ENCODE results near the gene ATP23. TPM values are rescaled to one million over a fixed set of nuclear protein-coding genes. Genes with fewer than 3 reads are reported as not detected.

Gene ATP23
- total RNA-seq, 1 donor: 5.1 TPM

GRCh38 chr12:57989838-57990237, 48.5 kb downstream of the ATP23 start:
- H2AFZ ChIP-seq (ENCODE audit: low read length): no peak overlapping the region
- no peak for DNase-seq (ENCODE audit: insufficient read length, low spot score, missing footprints)
- H3K79me2 ChIP-seq (ENCODE audit: insufficient read depth, low read length): no peaks in the 10 kb centered on the region
- TF ChIP-seq CTCF (IDR thresholded peaks at IDR 0.05; ENCODE audit: extremely low read depth, low read depth, low read length): no peak
- no peak overlapping the region for H3K4me2 ChIP-seq (ENCODE audit: insufficient read depth, low read length)
- H3K4me1 ChIP-seq (ENCODE audit: insufficient read depth, low read length): no peaks in the 10 kb centered on the region
- H3K9me3 ChIP-seq (ENCODE audit: low read depth, low read length): no peaks in the 10 kb centered on the region
- H4K20me1 ChIP-seq (ENCODE audit: insufficient read depth, low read length): no peaks in the 10 kb centered on the region
- H3K4me3 ChIP-seq (ENCODE audit: insufficient read depth, low read length): no peak overlapping the region
- no peaks in the 10 kb centered on the region for H3K36me3 ChIP-seq (ENCODE audit: insufficient read depth, low read length)
- no peak overlapping the region for H3K27ac ChIP-seq (ENCODE audit: low read depth, low read length)
- no peaks in the 10 kb centered on the region for H3K27me3 ChIP-seq (ENCODE audit: insufficient read depth, low read length)

GRCh38 chr12:57990241-57990883, 49.0 kb downstream of the ATP23 start:
- Histone ChIP-seq H3K9me3 (ENCODE audit: low read depth, low read length) (no peaks in the 10 kb centered on the region), H3K27ac (ENCODE audit: low read depth, low read length) (no peak overlapping the region), H3K4me3 (ENCODE audit: insufficient read depth, low read length) (no peak overlapping the region), H3K36me3 (ENCODE audit: insufficient read depth, low read length) (no peaks in the 10 kb centered on the region), H3K27me3 (ENCODE audit: insufficient read depth, low read length) (no peaks in the 10 kb centered on the region), H3K4me2 (ENCODE audit: insufficient read depth, low read length) (no peak overlapping the region), H3K79me2 (ENCODE audit: insufficient read depth, low read length) (no peaks in the 10 kb centered on the region), H4K20me1 (ENCODE audit: insufficient read depth, low read length) (no peaks in the 10 kb centered on the region), H3K4me1 (ENCODE audit: insufficient read depth, low read length) (no peaks in the 10 kb centered on the region), H2AFZ (ENCODE audit: low read length) (no peak overlapping the region)
- DNase-seq (ENCODE audit: insufficient read length, low spot score, missing footprints): peak; percentile 29
- TF ChIP-seq CTCF (IDR thresholded peaks at IDR 0.05; ENCODE audit: extremely low read depth, low read depth, low read length): no peak

GRCh38 chr12:57992001-57992400, 50.6 kb downstream of the ATP23 start:
- H3K4me1 ChIP-seq (ENCODE audit: insufficient read depth, low read length): no peaks in the 10 kb centered on the region
- H3K27ac ChIP-seq (ENCODE audit: low read depth, low read length): no peak overlapping the region
- H3K79me2 ChIP-seq (ENCODE audit: insufficient read depth, low read length): no peaks in the 10 kb centered on the region
- peak; percentile 27 for DNase-seq (ENCODE audit: insufficient read length, low spot score, missing footprints)
- H3K4me2 ChIP-seq (ENCODE audit: insufficient read depth, low read length): no peak overlapping the region
- H3K27me3 ChIP-seq (ENCODE audit: insufficient read depth, low read length): no peaks in the 10 kb centered on the region
- no peaks in the 10 kb centered on the region for H3K36me3 ChIP-seq (ENCODE audit: insufficient read depth, low read length)
- no peak overlapping the region for H2AFZ ChIP-seq (ENCODE audit: low read length)
- H3K9me3 ChIP-seq (ENCODE audit: low read depth, low read length): peaks cover 1% of the 10 kb centered on the region
- no peak overlapping the region for H3K4me3 ChIP-seq (ENCODE audit: insufficient read depth, low read length)
- H4K20me1 ChIP-seq (ENCODE audit: insufficient read depth, low read length): no peaks in the 10 kb centered on the region
- TF ChIP-seq CTCF (IDR thresholded peaks at IDR 0.05; ENCODE audit: extremely low read depth, low read depth, low read length): no peak

- Histone ChIP-seq H3K36me3 (ENCODE audit: insufficient read depth, low read length) (no peaks in the 10 kb centered on the region), H3K79me2 (ENCODE audit: insufficient read depth, low read length) (no peaks in the 10 kb centered on the region), H3K27me3 (ENCODE audit: insufficient read depth, low read length) (no peaks in the 10 kb centered on the region), H3K4me2 (ENCODE audit: insufficient read depth, low read length) (no peak overlapping the region), H3K27ac (ENCODE audit: low read depth, low read length) (no peak overlapping the region), H2AFZ (ENCODE audit: low read length) (no peak overlapping the region), H3K4me1 (ENCODE audit: insufficient read depth, low read length) (no peaks in the 10 kb centered on the region), H3K4me3 (ENCODE audit: insufficient read depth, low read length) (no peak overlapping the region), H3K9me3 (ENCODE audit: low read depth, low read length) (peaks cover 2% of the 10 kb centered on the region), H4K20me1 (ENCODE audit: insufficient read depth, low read length) (no peaks in the 10 kb centered on the region)
- no peak for DNase-seq (ENCODE audit: insufficient read length, low spot score, missing footprints)
- no peak for TF ChIP-seq CTCF (IDR thresholded peaks at IDR 0.05; ENCODE audit: extremely low read depth, low read depth, low read length)
Measured at GRCh38 chr12:57993030-57993429, 51.7 kb downstream of the ATP23 start.
